HepG2 (cell line): ENCODE data around the gene RANBP17. TPM values are rescaled to one million over a fixed set of nuclear protein-coding genes. Genes with fewer than 3 reads are reported as not detected.

ENCODE experiments used
- ATAC-seq: fragments of 200-7000 bp; cut with Tn5 transposase; 3 replicates; pipeline ENCODE4 v1.9.1; 2020; ENCODE audit warnings: mild to moderate bottlenecking, moderate library complexity
- BruUV-seq: library from RNA; stranded (reverse); fragments of 400-500 nt; replicated peaks from 2 replicates; lab custom pipeline; 2021; lab: Mats Ljungman, UMichigan
- CTCF ChIA-PET: fragments of 300-600 bp; formaldehyde crosslinking; extraction: SDS; loops from one replicate; lab custom pipeline; 2021; ENCODE audit warnings: low total read pairs, inconsistent platforms, low intra/inter-chr PET ratio; lab: Yijun Ruan, JAX
- POLR2A ChIA-PET: fragments of 350-600 bp; sonication (Branson Sonifier 250); formaldehyde crosslinking; loops from one replicate; lab custom pipeline; 2020; ENCODE audit warnings: antibody characterized with exemption, inconsistent platforms; lab: Yijun Ruan, JAX
- DNase-seq: peaks from one replicate; pipeline ENCODE4 v3.0.0-alpha.2; 2015; ENCODE audit warnings: low spot score
- FAIRE-seq: peaks from 3 replicates; lab custom pipeline; 2011; peaks lifted over from hg19 to GRCh38; lab: Jason Lieb, UNC
- H2AFZ ChIP-seq: one replicate; pipeline ENCODE4 v1.6.1; 2011; ENCODE audit warnings: low read length, inconsistent platforms
- H3K27ac ChIP-seq: fragments of 300-600 bp; 3 replicates; pipeline ENCODE4 v1.8.0; 2011; ENCODE audit warnings: mixed run types, mild to moderate bottlenecking, mixed read lengths, low read length, inconsistent platforms; ENCODE audit not compliant: insufficient read depth; ENCODE audit errors: extremely low read length
- H3K27me3 ChIP-seq, 2 experiments: fragments of 200-600 bp in 1 of 2; 2 replicates in 1 of 2; 3 replicates in 1 of 2; pipeline versions ENCODE4 v1.6.0 to v1.8.0; 2011; ENCODE audit warnings: low read length in 2 of 2, mild to moderate bottlenecking in 2 of 2, moderate library complexity in 2 of 2, inconsistent platforms in 1 of 2; ENCODE audit not compliant: insufficient read depth in 2 of 2, control insufficient read depth in 1 of 2
- H3K36me3 ChIP-seq, 2 experiments: fragments of 200-600 bp in 1 of 2; replicated peaks in 1 of 2; 2 replicates in 1 of 2; 3 replicates in 1 of 2; pipeline versions ENCODE4 v1.5.1 to v1.8.0; 2011; ENCODE audit warnings: low read length in 2 of 2, inconsistent platforms in 1 of 2; ENCODE audit not compliant: insufficient read depth in 2 of 2, control insufficient read depth in 1 of 2
- H3K4me1 ChIP-seq: 2 replicates; pipeline ENCODE4 v1.5.1; 2012; ENCODE audit warnings: low read length, inconsistent platforms; ENCODE audit not compliant: insufficient read depth
- H3K4me2 ChIP-seq: 2 replicates; pipeline ENCODE4 v1.6.0; 2011; ENCODE audit warnings: low read depth, low read length, inconsistent platforms
- H3K4me3 ChIP-seq, 3 experiments: fragments of 200-600 bp in 1 of 3; sonication (generic), shearing (Covaris generic) in 1 of 3; replicated peaks in 1 of 3; 2 replicates each; pipeline ENCODE4 v1.5.1; 2011 to 2016; ENCODE audit warnings: low read length in 3 of 3, inconsistent platforms in 2 of 3, low read depth in 2 of 3, mild to moderate bottlenecking in 2 of 3, control low read depth in 1 of 3, mixed read lengths in 1 of 3; ENCODE audit not compliant: insufficient read depth in 1 of 3
- H3K79me2 ChIP-seq: one replicate; pipeline ENCODE4 v1.6.1; 2011; ENCODE audit warnings: low read length, inconsistent platforms; ENCODE audit not compliant: insufficient read depth
- H3K9ac ChIP-seq: 2 replicates; pipeline ENCODE4 v1.6.0; 2011; ENCODE audit warnings: mild to moderate bottlenecking, low read depth, low read length, inconsistent platforms; ENCODE audit not compliant: insufficient read depth
- H3K9me3 ChIP-seq: 2 replicates; pipeline ENCODE4 v1.5.1; 2012; ENCODE audit warnings: mild to moderate bottlenecking, low read length
- H4K20me1 ChIP-seq: 2 replicates; pipeline ENCODE4 v1.6.0; 2011; ENCODE audit warnings: inconsistent platforms, mild to moderate bottlenecking, low read length, moderate library complexity; ENCODE audit not compliant: insufficient read depth
- CAMTA2 ChIP-seq: sonication (generic); formaldehyde crosslinking; IDR thresholded peaks from 2 replicates; pipeline ENCODE4 v1.4.0; 2020; ENCODE audit warnings: mild to moderate bottlenecking, missing genetic modification reagents, borderline replicate concordance
- HMG20B ChIP-seq: conservative IDR thresholded peaks from 2 replicates; pipeline ENCODE4 v1.6.1; 2016; ENCODE audit warnings: missing genetic modification reagents, missing compliant biosample characterization
- MLLT10 ChIP-seq: sonication (generic); formaldehyde crosslinking; IDR thresholded peaks from 2 replicates; pipeline ENCODE4 v1.4.0; 2020; ENCODE audit warnings: missing genetic modification reagents
- NCOR1 ChIP-seq: fragments of 200-600 bp; sonication (generic); IDR thresholded peaks from 2 replicates; pipeline ENCODE4 v1.7.0; 2017; ENCODE audit warnings: antibody characterized with exemption, low read length, borderline replicate concordance
- NR2C2 ChIP-seq: sonication (generic); formaldehyde crosslinking; IDR thresholded peaks from 2 replicates; pipeline ENCODE4 v1.4.0; 2020; ENCODE audit warnings: missing genetic modification reagents, mild to moderate bottlenecking, moderate library complexity, borderline replicate concordance
- PLRG1 ChIP-seq: fragments of 450-650 bp; conservative IDR thresholded peaks from 2 replicates; pipeline ENCODE4 v1.6.1; 2016
- RXRB ChIP-seq: IDR thresholded peaks from 2 replicates; pipeline ENCODE4 v1.6.1; 2016; ENCODE audit warnings: borderline replicate concordance, missing genetic modification reagents, missing compliant biosample characterization
- ZNF12 ChIP-seq: sonication (generic); formaldehyde crosslinking; IDR thresholded peaks from 2 replicates; pipeline ENCODE4 v1.5.0; 2020; ENCODE audit warnings: missing genetic modification reagents
- ZNF20 ChIP-seq: sonication (generic); formaldehyde crosslinking; IDR thresholded peaks from 2 replicates; pipeline ENCODE4 v1.4.0; 2020; ENCODE audit warnings: mild to moderate bottlenecking, moderate library complexity, missing genetic modification reagents
- ZNF770 ChIP-seq: sonication (generic); formaldehyde crosslinking; IDR thresholded peaks from 2 replicates; pipeline ENCODE4 v1.5.0; 2020; ENCODE audit warnings: mild to moderate bottlenecking, missing genetic modification reagents
- ZNF816 ChIP-seq: sonication (generic); formaldehyde crosslinking; IDR thresholded peaks from 2 replicates; pipeline ENCODE4 v1.8.0; 2022; ENCODE audit warnings: missing genetic modification reagents, mild to moderate bottlenecking, borderline replicate concordance
- ZNF879 ChIP-seq: sonication (generic); formaldehyde crosslinking; IDR thresholded peaks from 2 replicates; pipeline ENCODE4 v1.8.1; 2023; ENCODE audit warnings: missing genetic modification reagents
- WGBS: methylation state at CpG from one replicate; pipeline ENCODE4 v1.1.6; 2017; ENCODE audit warnings: low lambda C conversion rate; 5-methylcytosine and 5-hydroxymethylcytosine counted together
- in situ Hi-C: cut with HindIII; loops from 2 replicates; pipeline ENCODE4 v1.10.0; 2017; ENCODE audit warnings: low pct_unique_long_range_greater_than_20kb; ENCODE audit not compliant: extremely low pct_ligation_motif_present
- intact Hi-C: fragments of 100-400 bp; cut with micrococcal nuclease; formaldehyde crosslinking; loops from one replicate; pipeline ENCODE4 v1.10.0; 2022; ENCODE audit not compliant: unreplicated experiment
- polyA plus RNA-seq, 8 experiments: library from polyadenylated mRNA; depleted of rRNA in 3 of 8; stranded (reverse) in 7 of 8; unstranded in 1 of 8; fragments of >200 nt; fragmentation: Illumina TruSeq in 4 of 8; extraction: Trizol in 4 of 8; gene quantifications; 2 replicates each; pipeline versions ENCODE4 v1.2.1 to v1.2.3, GENCODE V29; 2011 to 2016; ENCODE audit warnings: low read depth in 4 of 8, missing spikeins in 1 of 8, mixed read lengths in 1 of 8; ENCODE audit not compliant: insufficient read depth in 1 of 8
- total RNA-seq, 5 experiments: library from RNA; depleted of rRNA; stranded (reverse); fragments of >200 nt; fragmentation: Illumina TruSeq; extraction: Trizol; gene quantifications; 2 replicates each; pipeline ENCODE4 v1.2.3, GENCODE V29; 2016; ENCODE audit warnings: low read depth in 1 of 5
- TF ChIP-seq, protein P1 (sequence below): sonication (generic); formaldehyde crosslinking; IDR thresholded peaks from 2 replicates; pipeline ENCODE4 v1.5.0; 2020; ENCODE audit warnings: missing genetic modification reagents, mild to moderate bottlenecking, borderline replicate concordance
- TF ChIP-seq, protein P2 (sequence below): sonication (generic); formaldehyde crosslinking; IDR thresholded peaks from 2 replicates; pipeline ENCODE4 v1.4.0; 2020; ENCODE audit warnings: low read depth, mild to moderate bottlenecking, missing genetic modification reagents

The RANBP17 gene
- total and polyA plus RNA-seq, 2 of the 13 experiments (the other 11 are each of a cell fraction or from before 2014, with no cell fraction given): not detected

GRCh38 chr5:171074747-171075146, 212.9 kb downstream of the RANBP17 start:
- H3K27me3 ChIP-seq: no peaks in the 10 kb centered on the region; a peak in 1 of 5 replicates
- H3K27ac ChIP-seq: no peak overlapping the region
- no peaks in the 10 kb centered on the region for H3K79me2 ChIP-seq
- intact Hi-C loops (no loop called here), in situ Hi-C loops (no loop called here)
- no peak overlapping the region for H3K4me2 ChIP-seq
- no peaks in the 10 kb centered on the region for H3K9me3 ChIP-seq
- ChIA-PET CTCF (no interaction called here), POLR2A (no interaction called here)
- 11% methylated on average over 5 of the region's 5 CpGs for WGBS
- H2AFZ ChIP-seq: no peak overlapping the region
- no peak overlapping the region for H3K9ac ChIP-seq
- BruUV-seq: no TSS peak
- no peaks in the 10 kb centered on the region for H3K36me3 ChIP-seq
- H3K4me3 ChIP-seq: no peak overlapping the region
- no peak for DNase-seq
- ATAC-seq: no peak
- no peaks in the 10 kb centered on the region for H3K4me1 ChIP-seq
- FAIRE-seq: no peak
- no peaks in the 10 kb centered on the region for H4K20me1 ChIP-seq
- TF ChIP-seq HMG20B (CRISPR knock-in tag): no peak
- TF ChIP-seq ZNF879 (CRISPR knock-in tag): no peak
- no peak for TF ChIP-seq ZNF12 (CRISPR knock-in tag)
- no peak for TF ChIP-seq NR2C2 (CRISPR knock-in tag)
- no peak for TF ChIP-seq ZNF20 (CRISPR knock-in tag)
- no peak for TF ChIP-seq ZNF816 (CRISPR knock-in tag)
- no peak for TF ChIP-seq CAMTA2 (CRISPR knock-in tag)
- TF ChIP-seq MLLT10 (CRISPR knock-in tag): no peak
- TF ChIP-seq PLRG1: no peak
- TF ChIP-seq NCOR1: no peak
- TF ChIP-seq, protein P1, sequence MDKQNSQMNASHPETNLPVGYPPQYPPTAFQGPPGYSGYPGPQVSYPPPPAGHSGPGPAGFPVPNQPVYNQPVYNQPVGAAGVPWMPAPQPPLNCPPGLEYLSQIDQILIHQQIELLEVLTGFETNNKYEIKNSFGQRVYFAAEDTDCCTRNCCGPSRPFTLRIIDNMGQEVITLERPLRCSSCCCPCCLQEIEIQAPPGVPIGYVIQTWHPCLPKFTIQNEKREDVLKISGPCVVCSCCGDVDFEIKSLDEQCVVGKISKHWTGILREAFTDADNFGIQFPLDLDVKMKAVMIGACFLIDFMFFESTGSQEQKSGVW (CRISPR knock-in tag): no peak
- no peak for TF ChIP-seq RXRB
- TF ChIP-seq, protein P2, sequence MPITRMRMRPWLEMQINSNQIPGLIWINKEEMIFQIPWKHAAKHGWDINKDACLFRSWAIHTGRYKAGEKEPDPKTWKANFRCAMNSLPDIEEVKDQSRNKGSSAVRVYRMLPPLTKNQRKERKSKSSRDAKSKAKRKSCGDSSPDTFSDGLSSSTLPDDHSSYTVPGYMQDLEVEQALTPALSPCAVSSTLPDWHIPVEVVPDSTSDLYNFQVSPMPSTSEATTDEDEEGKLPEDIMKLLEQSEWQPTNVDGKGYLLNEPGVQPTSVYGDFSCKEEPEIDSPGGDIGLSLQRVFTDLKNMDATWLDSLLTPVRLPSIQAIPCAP (CRISPR knock-in tag): no peak
- TF ChIP-seq ZNF770 (CRISPR knock-in tag): no peak
